Islet of Langerhans (tissue), 1 donor: Measurements from ENCODE around the gene PKHD1.
A peak's percentile ranks its signal among the peaks of the same experiment; 100 is the strongest.

Experiments
- FAIRE-seq: peaks from one replicate; lab custom pipeline; 2011; peaks lifted over from hg19 to GRCh38; lab: Jason Lieb, UNC

Gene PKHD1

DNA sequence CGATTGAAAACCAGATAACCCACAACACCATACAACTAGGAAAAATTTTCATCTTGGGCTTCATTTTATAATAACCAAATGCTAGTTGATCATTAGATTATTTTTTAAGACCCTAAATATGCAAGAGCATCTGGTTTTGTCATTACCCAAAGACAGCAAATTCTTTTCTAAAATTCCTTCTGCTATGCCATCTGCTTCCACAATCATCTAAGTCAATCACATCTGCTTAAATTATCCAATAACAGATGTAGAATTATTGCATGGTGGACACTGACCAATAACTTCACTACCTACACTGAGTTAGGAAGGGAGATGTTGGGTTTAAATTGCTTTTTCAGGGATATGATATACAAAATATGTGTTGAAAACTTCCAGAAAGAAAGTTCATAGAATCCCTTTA lies 41.9 kb downstream of the PKHD1 start:
- FAIRE-seq = no peak

DNA sequence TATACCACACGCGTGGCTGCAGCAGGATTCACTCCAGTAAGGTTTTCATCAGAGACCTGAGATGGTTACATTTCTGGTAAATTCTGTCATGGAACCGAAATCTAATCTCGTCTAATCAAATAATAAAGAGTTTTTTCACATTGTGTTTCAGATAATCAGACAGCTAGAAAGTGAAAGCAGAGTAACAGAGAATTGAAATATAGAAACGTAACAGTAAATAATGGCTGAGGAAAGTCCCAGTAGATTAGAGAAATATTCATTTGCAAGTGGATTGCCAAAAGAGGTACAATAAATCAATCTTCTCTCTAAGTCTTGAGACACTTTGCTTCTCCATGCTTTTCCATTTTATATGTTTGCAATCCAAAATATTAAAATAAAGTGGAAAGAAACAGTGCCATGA lies 42.4 kb downstream of the PKHD1 start:
- FAIRE-seq = no peak

DNA sequence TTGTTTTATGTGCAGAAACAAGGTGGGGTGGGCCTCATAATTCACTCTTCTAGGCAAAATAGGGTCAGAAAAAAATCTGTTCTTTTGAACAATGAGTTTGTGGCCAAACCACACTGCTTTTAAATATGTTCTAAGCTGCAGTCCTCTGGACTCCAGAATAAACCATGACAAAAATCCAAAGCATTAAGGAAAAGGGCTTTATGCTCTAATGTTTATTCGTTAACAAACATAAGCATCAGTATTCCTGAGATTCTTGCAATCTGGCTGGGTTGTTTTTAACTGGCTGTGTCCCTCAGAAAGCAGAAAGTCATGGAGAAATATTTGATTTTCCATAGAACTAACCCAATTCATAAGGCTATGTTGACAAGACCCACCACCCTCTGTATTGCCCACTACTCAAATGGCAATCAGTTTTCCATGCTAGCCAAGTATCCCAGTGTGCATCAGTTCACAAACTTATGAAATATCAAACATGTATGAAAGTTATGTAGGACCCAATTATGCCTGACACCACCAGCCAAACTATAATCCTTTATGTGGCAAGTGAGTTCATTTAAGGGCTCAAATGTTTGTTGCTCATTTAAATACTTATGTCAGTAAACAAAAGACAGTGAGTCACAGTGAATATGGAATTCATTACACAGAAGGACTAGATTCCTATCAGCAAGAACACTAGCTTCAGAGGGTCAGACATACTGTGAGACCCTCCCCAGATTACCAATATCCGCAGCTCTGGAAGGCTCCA lies 45.1 kb downstream of the PKHD1 start:
- FAIRE-seq = no peak

DNA sequence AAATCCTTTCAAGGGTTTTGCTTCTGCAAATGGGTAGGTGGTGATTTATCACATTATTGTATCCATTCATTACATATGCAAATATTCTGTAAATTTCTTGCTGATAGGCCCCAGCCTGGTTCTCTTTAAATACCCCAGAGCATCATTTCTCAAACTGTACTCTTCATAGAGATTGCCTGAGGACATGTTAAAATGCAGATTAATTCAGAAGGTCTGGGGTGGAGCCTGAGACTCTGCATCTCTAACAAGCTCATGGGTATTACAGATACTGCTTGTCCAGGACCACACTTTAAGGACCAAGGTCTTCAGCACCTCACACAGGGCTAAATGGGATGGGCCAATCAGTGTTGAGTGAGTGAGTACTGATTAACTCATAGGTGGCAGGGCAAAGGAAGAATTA lies 46.3 kb downstream of the PKHD1 start:
- FAIRE-seq = no peak

DNA sequence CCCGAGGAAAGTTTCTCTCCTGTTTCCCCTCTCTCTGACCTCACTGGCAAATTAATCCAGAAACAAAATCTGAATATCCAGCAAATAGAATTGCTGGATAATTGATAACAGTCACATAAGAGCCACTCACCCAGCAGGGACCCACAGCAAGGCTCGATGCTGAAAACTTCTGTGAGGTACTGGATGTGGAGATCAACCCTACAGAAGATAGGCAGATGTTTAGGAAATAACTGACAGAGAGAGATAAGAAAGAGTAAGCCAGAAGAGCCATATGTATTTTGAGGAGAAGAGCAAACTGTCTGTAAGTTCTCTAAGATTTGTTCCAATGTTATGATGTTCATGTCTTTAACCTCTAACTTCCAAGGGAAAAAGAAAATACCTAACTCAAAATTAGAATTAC lies 59.7 kb downstream of the PKHD1 start:
- FAIRE-seq = no peak

DNA sequence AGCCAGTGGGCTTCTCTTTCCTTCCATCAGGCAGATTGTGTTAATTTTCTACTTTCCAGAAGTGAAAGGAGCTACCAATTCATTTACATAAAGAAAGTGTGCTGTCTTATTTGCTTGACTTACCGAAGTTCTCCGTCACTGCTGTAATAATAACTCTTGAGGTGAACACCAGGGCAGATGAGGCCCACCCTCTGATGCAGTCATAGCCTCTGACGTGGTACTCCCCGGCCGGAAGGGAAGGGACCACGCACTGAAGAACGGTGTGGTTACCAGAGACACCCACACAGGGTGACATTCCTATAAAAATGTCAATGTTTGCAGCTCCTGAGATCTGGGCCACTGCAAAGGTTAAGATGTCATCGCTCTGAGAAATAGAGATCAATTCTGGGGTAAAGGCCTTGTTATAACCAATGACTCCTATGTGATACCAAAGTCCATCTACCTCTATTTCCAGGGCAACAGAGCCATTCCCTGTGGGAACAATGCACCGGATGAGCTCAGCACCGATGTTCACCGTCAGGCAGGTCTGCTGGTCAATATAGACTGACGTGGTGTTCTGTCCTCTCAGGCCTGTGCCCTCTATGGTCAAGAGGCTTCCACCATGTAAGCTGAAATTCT lies 62.9 kb downstream of the PKHD1 start:
- no peak for FAIRE-seq

DNA sequence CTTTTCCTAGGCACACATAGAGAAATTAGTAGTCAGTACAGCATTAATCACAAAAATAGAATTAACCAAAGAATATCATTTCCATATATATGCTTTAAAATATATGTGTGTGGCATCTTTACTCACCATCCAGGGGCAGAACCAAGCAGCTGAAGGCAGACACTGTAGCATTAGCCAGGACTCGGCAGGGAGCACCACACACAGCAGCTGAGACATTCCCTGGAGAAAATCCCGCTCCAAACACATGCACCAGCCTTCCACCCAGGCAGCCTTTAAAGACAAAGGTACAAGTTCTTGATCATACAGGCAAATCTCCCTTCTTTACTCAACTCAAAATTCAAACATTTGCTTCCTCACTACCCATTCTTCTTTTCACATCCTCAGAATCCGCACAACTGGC lies 64.7 kb downstream of the PKHD1 start:
- FAIRE-seq = no peak

DNA sequence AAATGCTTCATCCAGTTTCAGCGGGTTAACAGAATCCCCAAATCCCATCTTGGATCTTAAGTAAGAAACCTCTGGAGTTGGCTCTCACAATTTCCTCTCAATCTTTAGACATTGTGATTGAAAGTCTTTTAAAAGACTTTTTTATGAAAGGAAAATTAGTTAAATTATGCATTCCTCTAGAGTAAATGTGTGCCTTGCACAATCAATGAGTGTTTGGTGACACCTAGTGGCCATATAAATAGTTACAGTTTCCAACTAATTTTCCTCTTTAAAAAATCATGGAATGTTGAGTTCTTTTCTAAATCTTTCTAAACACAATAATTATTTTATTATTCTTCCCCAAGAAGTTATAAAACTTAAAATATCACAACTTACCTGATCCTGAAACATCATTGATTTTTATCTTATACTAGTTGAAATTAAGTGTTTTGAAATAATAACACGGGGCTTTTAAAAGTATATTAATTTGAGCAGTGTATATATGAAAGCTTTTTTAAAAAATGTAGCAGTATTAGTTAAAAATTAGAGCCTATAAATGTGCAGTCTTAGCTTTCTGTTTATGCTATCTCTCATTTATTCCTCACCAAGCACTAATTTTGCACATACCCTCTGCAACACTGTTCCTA lies 66.4 kb downstream of the PKHD1 start:
- FAIRE-seq = peak; percentile 100

DNA sequence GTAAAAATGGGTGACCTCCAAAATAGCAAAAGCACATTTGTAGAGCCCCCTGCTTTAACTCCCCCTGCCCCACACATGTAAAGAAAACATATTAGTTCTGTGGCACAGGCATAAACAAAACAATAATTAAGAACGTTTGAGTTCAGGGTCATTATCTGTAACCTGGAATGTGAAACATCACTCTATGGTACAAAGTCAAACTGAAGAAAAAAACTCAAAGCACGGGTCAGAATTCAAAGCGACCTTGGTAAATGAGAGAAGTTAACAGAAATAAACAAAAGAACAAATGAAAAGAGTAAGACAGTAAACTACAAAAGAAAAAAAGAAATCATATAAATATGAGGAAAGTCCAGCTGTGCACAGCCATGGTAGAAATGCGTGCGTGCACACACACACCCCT lies 67.5 kb downstream of the PKHD1 start:
- FAIRE-seq = no peak

DNA sequence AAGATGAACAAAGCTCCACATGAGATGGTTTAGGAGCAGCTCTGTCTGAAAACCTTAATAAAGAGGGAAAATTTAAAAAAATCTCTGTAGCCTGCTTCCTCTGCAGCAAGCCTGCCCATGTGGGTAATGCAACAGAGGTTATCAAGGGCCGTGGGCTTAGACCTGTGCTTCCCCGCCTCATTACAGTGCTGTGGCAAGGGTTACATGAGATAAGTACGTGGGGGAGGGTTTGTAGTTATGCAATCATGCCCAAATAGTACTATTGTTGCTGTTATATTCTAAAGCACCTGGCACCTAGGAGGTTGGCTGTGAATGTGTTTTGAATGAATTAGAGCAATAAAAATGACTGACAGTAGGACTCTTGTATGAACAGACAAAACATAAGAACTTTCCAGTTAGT lies 68.3 kb downstream of the PKHD1 start:
- FAIRE-seq = no peak

DNA sequence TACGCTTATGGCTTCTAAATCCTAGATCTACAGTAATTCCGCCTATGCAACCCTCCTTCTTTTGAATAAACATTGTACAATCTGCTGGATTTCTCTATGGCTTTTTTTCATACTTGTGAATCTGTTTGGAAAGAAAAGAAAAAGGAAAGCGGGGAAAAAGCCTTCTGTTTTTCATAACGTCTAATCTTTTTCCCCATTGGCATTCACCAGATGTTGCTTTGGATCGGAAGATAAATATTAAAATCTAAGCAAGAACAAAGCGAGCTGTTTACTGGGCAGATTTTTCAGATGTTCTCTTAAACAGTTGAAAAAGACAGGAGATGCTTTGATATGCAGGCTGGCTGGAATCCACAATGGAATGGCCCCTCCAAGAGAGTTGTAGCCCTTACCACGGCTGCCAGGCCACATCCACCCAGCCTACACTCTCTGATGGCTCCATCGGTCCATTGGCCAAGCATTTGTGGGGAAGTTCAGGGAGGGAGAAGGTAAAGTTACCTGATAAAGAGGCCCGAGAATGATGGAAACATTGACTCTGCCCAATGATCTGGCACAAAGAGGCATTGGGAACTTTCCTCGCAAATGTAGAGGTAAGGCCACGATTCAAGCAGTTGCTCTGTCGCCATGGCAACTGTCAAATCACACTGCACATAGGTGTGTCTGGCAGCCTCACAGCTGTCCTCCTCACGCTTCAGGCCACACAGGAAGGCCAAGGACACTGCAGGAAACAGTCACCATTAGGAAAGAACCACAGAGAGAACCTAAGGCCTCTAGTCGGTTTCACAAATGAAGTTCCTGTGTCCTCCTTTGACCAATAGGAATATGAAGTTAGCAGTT lies 70.3 kb downstream of the PKHD1 start:
- no peak for FAIRE-seq

DNA sequence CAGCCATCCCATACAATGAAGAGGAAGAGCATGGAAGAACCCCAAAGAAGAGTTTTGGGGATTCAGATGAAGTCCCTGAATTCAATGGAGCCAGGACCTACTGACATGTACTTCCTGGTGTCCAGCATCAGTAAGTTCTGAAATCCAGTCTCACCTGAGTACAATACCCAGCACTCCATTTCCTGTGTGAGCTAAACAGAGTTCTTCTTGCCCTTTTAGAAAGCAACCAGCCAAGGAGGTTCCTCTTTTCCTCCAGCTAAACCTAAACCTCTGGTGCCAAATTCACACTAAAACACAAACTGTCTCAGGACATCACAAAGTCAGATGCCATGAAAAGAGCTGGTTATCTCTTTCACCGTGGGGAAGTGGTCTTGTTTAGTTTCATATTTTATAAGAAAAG lies 71.5 kb downstream of the PKHD1 start:
- no peak for FAIRE-seq

DNA sequence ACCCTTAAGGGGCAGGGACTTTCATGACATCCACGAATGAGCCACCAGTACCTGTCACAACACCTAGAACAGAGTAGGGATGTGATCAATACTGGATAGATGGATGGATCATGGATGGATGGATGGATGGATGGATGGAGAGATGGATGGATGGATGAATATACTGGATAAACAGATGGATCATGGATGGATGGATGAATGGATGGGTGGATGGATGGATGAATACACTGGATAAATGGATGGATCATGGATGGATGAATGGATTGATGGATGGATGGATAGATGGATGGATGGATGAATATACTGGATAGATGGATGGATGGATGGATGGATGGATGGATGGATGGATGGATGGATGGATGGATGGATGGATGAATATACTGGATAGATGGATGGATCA lies 73.0 kb downstream of the PKHD1 start:
- no peak for FAIRE-seq

DNA sequence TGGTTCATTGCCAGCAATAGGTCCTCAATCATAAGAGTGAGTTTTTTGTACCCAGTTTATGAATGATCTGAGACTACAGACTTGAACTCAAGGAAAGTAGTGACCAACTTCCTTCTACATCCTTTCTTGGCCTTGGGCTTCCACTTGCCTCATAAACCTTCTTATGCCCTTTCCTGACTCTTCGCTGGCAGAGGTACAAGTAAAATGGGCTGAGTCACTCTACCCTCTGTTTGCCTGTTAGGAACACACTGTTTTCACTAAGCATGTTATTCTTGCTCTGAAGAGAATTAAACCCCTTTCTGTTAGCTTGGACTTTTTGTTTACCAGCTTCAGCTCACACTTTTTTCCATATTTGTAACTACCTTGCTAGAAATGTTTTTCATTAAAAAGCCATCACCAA lies 74.4 kb downstream of the PKHD1 start:
- FAIRE-seq = no peak

DNA sequence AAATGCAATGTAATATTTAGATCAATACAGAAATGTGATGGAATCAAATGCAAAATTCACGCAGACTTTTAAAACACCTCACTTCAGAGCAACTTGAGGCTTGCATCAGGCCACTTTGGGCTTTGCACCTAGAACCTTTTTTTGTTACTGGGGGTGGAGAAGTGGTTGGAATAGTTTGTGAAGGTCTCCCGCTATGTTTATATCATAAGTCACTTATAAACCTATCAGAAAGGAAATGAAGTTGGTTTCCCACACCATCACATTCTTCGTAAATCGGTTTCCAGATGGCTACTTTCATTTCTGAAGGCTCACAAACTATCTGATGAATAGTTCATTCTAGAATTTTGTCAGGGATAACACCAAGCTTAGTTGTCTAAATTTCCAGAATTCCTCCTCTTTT lies 74.8 kb downstream of the PKHD1 start:
- FAIRE-seq = no peak

DNA sequence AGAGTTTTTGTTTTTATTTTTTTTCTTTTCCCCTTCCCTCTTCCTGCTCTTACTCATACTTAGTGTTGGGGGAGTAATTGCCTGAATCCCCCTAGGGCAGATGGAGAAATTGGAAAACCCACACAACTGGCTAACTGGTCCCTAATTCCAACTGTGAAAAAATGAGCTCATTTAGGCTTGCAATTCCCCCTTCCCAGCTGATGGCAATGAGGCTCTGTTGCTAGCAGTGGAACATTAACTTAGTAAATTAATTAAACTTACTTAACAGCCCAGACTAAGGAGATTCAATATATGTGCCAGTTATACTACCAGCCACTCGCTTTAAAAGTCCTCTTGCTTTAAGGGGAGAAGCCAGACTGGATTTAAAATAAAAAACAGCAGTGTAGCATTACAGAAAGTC lies 76.6 kb downstream of the PKHD1 start:
- FAIRE-seq = no peak

DNA sequence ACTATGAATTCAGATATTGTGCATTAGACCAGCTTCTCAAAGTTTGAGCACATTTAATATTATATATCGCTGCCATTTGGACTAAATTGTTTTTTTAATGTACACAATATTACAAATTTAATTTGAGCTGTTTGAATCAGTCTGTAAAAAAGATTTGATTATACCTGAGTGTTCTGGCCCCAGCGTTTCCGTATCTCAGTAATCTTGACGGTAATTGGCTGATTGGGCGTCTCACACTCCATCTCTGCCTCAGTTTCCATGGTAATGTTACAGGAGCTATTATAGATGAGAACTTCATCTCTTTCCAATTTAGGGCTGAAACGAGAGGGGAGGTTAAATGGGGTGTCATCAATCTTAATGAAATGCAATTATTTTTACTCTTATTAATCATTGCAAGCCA lies 77.3 kb downstream of the PKHD1 start:
- FAIRE-seq = no peak

DNA sequence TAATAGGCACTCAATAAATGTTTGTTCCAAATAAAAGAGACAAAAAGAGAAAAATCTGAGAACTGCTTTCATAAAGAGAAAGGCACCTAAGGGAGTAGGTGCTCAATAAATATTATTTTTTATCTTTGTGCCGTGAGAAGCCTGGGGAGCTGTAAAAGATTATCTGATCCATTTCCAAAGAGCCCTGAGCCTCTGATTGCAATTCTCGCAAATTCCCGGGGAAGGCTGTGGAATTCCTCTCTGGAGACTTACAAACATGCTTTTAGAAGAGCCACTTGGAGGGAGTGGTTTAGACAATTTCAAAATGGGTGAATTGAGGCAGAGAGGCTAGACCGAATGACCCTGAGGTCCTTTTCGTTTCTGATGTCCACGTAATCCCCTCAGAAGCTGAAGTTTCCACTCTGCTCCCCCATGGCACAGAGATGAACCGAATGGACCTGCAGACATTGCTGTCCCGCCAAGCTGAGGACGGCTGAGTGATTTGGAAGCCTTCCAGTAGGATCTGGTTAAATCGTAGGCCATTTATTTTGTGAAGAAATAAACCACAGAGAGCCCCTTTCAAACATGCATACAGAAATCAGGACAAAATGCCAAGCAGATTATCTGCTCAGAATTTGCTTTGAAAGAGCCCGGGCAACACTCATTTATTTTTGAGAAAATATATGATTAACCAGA lies 77.8 kb downstream of the PKHD1 start:
- no peak for FAIRE-seq

DNA sequence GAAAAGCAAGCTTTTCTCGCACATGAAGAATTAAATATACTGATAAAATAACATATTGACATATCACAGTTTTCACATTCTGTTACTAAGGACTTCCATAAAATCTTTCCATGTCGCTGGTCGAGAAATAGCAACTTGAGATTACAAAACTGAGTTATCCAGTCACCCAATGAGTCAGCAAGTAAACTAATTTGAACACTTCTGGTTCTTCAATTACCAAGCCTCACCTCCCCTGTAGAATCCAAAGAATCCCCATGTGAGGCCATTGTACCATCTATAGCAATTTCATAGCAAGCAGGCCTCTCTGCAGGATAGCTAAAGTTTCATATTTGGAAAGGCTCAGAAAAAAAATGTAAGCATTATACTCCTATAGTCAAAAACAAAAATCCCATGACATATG lies 87.3 kb downstream of the PKHD1 start:
- no peak for FAIRE-seq

DNA sequence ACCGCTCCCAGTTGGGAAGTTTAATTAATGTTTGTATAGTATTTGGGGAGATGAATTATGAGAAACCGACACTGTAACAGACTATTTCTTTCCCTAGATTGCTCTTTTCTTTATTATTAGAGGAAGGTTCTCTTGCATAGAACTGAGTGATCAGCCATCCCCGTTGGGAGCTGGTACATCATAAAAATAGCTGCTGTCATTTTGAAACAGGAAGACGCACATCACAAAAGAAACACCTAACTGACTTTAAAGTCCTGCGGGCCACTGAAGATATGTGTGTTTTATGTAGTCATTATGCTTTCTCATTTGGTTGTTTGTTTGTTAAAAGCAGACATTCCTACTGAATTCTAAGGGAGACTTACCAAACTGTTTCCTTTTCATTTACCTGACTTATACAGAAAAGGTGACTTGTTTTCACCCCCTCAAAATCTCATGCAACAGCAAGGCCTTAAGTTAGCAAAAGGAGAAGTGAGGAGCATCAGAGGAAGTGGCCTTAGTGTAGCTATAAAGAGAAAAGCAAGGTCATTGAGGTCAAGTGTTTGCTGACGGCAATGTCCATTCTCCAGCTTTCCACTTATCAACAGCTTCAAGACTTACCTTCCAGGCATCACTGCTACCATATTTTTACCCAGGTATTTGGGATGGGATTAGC lies 91.0 kb downstream of the PKHD1 start:
- no peak for FAIRE-seq

DNA sequence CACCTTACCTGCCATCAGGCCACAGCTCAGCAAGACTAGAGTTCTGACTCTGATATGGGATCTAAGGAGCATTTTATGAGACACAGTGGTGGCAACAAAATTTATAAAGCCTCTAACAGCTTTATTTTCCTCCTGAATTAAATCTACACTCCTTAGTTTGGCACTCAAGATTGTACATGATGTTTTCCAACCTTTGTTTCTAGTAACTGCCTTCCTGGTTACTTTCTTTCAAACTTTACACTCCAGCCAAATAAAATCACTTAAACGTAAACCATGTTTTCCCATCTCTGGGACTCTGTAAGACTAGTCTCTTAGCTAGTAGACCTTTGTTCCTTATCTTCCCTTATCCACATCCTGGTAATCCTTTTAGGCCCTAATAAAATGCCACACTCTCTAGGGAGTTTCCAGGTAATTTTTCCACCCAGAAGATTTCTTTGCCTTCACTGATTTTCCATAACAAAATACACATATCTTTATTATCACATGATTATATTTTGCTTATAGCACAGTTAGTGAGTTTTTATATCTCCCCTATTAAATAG lies 92.1 kb downstream of the PKHD1 start:
- FAIRE-seq = no peak

DNA sequence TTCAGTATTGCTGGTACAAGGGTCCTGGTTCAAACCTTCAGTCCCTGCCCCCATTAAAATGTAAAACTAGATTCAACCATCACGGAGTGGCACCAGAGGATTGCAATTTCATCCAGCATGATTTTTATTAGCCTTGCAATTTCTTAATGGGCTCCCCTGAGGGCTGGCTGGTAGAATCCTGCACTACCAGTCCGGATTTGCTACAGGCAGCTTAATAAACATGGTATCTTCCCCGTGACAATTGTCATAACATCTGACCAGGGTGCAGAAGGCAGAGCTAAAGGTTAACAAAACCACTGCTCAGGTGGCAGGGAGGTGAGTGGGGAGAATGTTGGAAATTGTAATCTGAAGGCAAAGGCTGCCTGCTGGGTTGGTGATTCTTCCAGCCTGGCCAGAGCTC lies 94.5 kb downstream of the PKHD1 start:
- FAIRE-seq = no peak
